ENCODE data around the gene DOCK7.
"Not testable (repeated sequence)": the region's sequence is repeated elsewhere in the genome, so short reads cannot be mapped to it uniquely, and the experiment has no call there.

The DOCK7 gene

DNA sequence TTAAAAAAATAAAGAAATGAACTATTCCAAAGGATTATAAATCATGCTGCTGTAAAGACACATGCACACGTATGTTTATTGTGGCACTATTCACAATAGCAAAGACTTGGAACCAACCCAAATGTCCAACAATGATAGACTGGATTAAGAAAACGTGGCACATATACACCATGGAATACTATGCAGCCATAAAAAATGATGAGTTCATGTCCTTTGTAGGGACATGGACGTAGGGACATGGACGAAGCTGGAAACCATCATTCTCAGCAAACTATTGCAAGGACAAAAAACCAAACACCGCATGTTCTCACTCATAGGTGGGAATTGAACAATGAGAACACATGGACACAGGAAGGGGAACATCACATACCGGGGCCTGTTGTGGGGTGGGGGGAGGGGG, 160.8 kb downstream of the DOCK7 start:
- not testable (repeated sequence) for DNase-seq

DNA sequence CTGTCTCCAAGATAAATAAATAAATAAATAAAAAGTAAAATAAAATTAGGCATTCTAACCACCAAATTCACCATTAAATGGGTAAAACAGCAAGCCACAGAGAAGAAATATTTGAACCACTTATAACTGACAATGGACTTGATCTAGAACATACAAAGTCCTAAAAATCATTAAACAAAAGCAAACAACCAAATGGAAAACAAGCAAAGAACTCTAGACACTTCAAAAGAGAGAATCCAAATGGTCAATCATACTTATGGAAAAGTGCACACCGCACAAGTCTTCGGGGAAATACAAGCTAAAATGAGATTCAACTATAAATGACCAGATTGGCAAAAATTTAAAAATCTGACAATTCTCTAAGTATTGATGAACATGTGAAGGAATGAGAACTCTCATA, 164.3 kb downstream of the DOCK7 start:
- DNase-seq = no peak

GRCh38 chr1:62516600-62516999, 171.6 kb downstream of the DOCK7 start:
- no peak for DNase-seq

GRCh38 chr1:62514746-62515423, 173.3 kb downstream of the DOCK7 start:
- DNase-seq = no peak

- DNase-seq = no peak
Observed at GRCh38 chr1:62513013-62513412, 175.2 kb downstream of the DOCK7 start.

- DNase-seq = no peak
Observed at GRCh38 chr1:62509028-62509427, 179.2 kb downstream of the DOCK7 start.

DNA sequence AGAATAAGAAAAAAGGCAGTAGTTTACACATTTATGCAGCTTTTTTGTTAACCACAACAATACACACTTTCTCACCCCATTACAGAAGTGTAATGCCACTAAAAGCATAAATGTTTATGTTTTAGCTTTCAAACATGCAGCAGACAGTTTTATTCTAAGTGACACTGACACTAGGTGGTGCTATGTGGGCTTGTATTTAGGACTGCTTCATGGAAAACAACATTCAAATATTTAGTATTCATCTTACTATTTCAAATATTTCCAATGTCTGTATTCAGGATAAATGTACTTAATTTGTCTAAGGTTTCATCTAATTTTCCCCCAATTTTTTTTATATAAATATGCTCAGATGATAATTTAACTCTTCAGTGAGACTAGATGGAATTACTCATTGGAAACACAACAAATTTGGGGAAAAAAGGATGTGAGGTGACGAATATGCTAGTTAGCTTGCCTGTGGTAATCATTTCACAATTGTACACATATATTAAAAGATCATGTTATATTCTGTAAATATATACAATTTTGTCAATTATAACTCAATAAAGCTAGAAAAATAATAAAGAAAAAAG, 179.9 kb downstream of the DOCK7 start:
- no peak for DNase-seq

DNA sequence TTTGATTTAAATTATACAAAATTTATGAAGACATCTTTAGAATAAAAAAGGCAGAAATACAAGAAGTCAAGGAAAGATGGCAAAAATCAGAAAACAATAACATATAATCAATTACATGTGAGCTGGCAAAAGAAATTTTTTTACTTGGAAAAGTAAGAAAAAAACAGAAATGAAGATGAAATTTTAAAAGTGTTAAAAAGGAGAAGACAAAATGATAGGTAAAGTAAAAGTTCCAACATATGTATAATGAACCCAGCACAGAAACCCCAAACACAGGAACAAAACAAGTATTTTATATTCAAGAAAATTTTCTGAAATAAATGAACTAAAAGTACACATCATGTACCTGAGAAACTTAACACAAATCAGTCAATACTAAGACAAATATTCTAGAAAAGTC, 188.0 kb downstream of the DOCK7 start:
- no peak for DNase-seq

GRCh38 chr1:62494137-62494536, 194.0 kb downstream of the DOCK7 start:
- no peak for DNase-seq

DNA sequence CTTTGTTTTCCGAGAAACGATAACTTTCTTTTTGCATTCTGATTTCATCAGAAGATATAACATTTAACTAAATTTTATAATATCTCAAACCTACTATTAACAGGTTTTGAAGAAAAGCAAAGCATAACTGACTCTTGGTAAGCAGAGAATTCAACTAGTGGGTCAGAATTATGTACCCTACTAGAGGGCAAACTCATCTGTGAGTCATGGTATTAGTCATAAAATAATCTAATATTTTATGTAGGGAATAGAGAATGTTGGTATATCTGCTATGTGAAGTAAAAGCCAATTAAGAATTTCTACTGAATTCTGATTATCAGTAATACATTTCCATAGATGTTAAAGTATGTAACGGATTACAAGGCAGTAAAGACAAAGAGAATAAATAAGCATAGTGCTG, 194.5 kb downstream of the DOCK7 start:
- no peak for DNase-seq

DNA sequence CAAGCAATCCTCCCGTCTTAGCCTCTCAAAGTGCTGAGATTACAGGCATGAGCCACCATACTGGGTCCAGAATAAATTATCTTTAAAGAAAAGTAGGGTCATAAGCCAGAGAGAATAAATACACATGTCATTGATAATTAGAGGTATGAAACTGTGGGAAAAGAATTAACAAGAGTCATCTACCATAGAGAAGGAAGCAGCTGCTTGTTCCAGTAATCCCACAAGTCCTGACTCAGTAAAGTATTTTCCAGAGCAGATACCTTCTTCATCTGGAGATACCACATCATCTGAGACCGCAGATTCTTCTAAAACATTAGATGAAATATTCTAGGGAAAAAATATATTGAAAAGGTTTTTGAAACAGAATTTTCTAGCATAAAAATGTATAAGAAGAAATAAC, 195.7 kb downstream of the DOCK7 start:
- no peak for DNase-seq

DNA sequence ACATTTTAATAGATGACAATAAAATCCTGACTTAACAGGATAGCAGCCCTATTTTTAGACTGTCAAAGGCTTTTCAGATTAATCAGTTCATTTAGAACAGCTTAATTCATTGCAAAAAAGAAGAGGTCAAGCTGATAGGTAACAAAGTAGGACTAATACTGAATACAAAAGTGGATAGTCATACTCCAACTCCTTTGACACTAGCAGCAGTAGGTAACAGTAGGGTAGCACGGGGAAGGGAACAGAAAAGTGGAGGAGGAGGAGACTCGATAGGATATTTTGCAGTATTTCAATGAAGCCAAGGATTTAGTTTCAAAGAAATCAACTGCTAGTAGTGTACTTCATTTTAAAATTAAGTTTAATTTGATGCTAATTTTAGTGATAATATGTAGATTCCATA, 200.2 kb downstream of the DOCK7 start:
- no peak for DNase-seq

GRCh38 chr1:62484824-62485468, 203.2 kb downstream of the DOCK7 start:
- DNase-seq = no peak

DNA sequence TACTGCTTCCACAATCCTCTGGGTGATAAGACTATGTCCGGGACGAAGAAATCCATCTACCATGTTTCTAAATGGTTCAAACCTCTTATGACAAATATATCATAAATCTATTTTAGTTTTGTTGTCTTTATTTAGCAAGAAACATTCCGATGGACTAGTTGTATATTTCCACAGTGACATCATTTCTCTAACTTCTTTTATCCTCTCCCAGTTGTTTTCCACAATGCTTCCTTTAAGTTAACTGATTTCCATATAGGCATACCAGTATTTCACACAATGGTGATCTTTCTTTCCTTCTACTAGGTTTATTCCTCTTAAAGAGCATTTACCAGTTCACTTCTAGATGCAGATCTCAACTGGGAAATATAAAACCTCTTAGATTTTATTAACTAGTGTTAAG, 206.5 kb downstream of the DOCK7 start:
- no peak for DNase-seq

DNA sequence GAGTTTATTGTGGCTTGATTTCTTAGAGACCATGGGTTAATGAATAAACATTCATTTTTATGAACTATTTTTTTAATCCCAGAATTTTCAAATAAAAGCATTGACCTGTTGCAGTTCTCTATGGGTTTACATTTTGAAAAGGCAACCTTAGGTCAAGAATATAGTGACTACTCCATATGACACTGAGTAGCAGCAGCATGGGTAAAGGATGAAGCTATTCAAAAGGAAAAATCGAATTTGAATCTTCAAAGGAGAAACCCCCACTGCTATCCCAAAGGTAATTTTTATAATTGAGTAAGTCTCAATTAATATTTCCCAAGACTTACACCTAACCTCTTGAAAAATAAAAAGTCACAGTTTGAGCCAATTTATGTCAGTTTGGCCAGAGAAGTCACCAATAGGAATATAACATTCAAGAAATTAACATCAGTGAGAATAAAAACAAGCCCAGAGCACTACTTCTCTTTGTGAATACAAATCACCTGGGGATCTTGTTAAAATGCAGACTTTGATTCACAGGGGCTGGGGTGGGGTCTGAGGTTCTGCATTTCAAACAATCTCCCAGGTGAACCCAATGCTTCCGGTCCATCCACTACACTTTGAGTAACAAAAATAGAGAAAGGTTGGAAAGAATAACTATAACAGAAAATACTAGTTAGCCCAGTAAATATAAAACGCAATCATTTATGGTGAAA, 211.5 kb downstream of the DOCK7 start:
- DNase-seq = no peak

- no peak for DNase-seq
Observed at GRCh38 chr1:62467092-62467491, 221.1 kb downstream of the DOCK7 start.

DNA sequence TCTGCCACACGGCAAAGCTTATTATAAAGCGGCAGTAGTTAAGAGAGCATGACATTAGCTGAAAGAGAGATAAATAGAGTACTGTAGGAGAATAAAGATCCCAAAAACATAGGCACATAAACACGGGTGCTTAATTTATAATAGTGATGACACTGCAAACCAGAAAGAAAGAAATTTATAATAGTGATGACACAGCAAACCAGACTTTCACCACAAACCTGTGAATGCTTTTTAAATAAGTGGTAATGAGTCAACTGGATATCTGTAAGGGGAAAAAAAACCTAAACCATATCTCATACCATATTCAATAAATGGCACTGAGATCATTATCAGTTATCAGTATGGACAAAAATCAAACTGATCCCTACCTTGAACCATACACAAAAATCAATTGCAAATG, 225.8 kb downstream of the DOCK7 start:
- DNase-seq = no peak

DNA sequence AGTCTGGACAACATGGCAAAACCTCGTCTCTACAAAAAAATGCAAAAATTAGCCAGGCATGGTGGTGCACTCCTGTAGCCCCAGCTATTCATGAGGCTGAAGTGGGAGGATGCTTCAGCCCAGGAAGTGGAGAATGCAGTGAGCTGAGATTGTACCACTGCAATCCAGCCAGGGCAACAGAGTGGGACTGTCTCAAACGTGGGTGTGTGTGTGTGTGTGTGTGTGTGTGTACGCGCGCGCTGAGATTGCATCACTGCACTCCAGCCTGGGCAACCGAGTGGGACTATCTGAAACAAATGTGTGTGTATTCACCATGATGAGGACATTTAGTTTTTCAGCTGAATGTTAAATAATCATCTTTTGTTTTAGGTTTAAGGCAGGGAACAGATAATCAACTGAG, 230.2 kb downstream of the DOCK7 start:
- DNase-seq = no peak

- no peak for DNase-seq
Observed at GRCh38 chr1:62452951-62453350, 235.2 kb downstream of the DOCK7 start.

GRCh38 chr1:62450301-62450700, 237.9 kb downstream of the DOCK7 start:
- no peak for DNase-seq

DNA sequence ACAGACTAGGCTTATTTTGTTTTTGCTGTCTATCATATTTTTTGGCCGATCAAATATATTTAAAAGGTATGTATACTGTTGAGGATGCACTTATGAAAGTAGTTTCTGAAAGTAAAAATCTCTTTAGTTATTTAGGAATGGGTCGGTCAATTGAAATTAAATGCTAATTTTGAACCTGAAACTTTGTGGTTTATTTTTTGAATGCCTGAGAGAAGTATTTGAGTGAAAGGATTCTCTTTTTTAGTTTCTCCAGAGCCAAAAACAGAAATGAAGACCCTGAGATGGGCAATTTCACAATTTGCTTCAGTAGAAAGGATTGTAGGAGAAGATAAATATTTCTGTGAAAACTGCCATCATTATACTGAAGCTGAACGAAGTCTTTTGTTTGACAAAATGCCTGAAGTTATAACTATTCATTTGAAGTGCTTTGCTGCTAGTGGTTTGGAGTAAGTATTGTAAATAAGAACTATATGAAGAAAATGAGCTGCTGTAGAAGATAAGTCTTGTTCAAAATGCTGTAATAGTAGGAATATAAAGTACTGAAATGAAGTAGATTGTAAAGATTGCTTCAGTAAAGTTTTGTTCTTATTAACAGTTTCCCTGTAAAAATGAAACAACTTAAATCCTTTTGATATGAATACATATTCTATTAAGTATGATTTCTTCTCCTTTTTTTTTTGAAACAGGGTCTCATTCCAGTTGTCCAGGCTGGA, 239.8 kb downstream of the DOCK7 start:
- no peak for DNase-seq

DNA sequence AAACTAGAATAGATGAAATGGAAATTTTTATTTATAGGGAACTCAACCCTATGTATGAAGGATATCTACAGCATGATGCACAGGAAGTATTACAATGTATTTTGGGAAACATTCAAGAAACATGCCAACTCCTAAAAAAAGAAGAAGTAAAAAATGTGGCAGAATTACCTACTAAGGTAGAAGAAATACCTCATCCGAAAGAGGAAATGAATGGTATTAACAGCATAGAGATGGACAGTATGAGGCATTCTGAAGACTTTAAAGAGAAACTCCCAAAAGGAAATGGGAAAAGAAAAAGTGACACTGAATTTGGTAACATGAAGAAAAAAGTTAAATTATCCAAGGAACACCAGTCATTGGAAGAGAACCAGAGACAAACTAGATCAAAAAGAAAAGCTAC, 243.5 kb downstream of the DOCK7 start:
- no peak for DNase-seq

GRCh38 chr1:62439652-62440371, 248.4 kb downstream of the DOCK7 start:
- DNase-seq = no peak
